ENCODE data around the gene LSMEM2. TPM values are rescaled to one million over a fixed set of nuclear protein-coding genes. Genes with fewer than 3 reads are reported as not detected.
"Not testable (repeated sequence)": the region's sequence is repeated elsewhere in the genome, so short reads cannot be mapped to it uniquely, and the experiment has no call there.

Gene LSMEM2
- polyA plus RNA-seq, 2 of the 4 experiments (the other 2 are of a cell fraction) = 0.09 TPM; not detected in 1

DNA sequence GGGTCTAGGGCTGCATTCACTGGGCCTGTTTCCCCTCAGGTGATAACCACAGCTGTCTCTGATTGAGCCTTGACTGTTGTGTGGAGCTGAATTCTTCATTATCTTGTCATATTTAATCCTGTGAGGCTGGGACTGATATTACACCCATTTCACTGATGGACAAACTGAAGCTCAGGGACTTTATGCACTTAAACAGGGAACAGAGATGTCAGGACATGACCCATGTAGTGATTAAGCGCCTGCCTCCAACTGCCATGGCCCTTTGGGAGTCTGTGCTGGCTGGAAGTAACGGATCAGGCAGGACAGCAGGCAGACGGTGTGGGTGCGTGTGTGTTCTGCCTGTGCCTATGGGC, 35.4 kb upstream of the LSMEM2 start:
- POLR2A ChIA-PET = interaction anchor here (1.2 kb wide), 1 partner anchor 8 kb away, joined by 6 read pairs; the partner anchor contains the start of gene GNAI2
- ATAC-seq (no peak), DNase-seq (ENCODE audit: low read depth in 1 of 2, low spot score in 1 of 2) (no peak), FAIRE-seq (no peak)
- Histone ChIP-seq H3K4me3 (no peak overlapping the region), H3K27ac (peak overlapping the region in 1 of 2 experiments; percentile 40; a peak in 2 of 6 replicates), H3K4me2 (no peak overlapping the region), H3K9me3 (no peaks in the 10 kb centered on the region), H3K4me1 (peaks cover 35% of the 10 kb centered on the region)
- CTCF ChIA-PET = interaction anchor here (0.7 to 4.7 kb wide), 8 partner anchors 11 to 49 kb away, joined by 3 to 27 read pairs (median 3); no protein-coding TSS in a partner anchor
- no peak for TF ChIP-seq EP300 (IDR thresholded peaks at IDR 0.05)
- peak; percentile 43; the same call in 1 of the 2 replicates for TF ChIP-seq KDM1A (IDR thresholded peaks at IDR 0.05; ENCODE audit: low read depth)
- TF ChIP-seq PHF8 (IDR thresholded peaks at IDR 0.05; ENCODE audit: borderline replicate concordance, low read depth) = no peak
- 100% methylated on average over 4 of the region's 4 CpGs for whole genome bisulfite sequencing (ENCODE audit: missing lambda C conversion rate)

DNA sequence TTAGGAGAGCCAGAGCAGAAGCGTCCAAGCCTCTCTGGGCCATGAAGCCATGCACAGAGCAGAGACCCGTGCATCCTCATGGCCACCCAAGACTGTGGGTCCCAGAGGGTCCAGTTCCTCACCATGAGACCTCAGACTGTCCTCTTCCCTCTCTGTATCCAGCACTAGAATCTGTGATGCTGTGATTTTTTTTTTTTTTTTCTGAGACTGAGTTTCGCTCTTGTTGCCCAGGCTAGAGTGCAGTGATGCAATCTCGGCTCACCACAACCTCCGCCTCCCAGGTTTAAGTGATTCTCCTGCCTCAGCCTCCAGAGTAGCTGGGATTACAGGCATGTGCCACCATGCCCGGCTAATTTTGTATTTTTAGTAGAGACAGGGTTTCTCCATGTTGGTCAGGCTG, 34.1 kb upstream of the LSMEM2 start:
- ChIA-PET POLR2A (interaction anchor here (0.7 to 1.2 kb wide), 2 partner anchors 9 to 12 kb away, joined by 3 to 6 read pairs; partner anchors contain the start of gene GNAI2), CTCF (interaction anchor here (0.8 to 1.2 kb wide), 5 partner anchors 12 to 51 kb away, joined by 3 to 4 read pairs (median 3); no protein-coding TSS in a partner anchor)
- 93% methylated on average over 6 of the region's 6 CpGs for WGBS (ENCODE audit: missing lambda C conversion rate)
- not testable (repeated sequence) for DNase-seq (ENCODE audit: low read depth in 1 of 2, low spot score in 1 of 2); H3K4me2 ChIP-seq; H3K9me3 ChIP-seq; FAIRE-seq; H3K4me3 ChIP-seq; ATAC-seq
- Histone ChIP-seq H3K4me1 (peaks cover 35% of the 10 kb centered on the region), H3K27ac (peak overlapping the region in 1 of 2 experiments; percentile 32; a peak in 2 of 6 replicates)

DNA sequence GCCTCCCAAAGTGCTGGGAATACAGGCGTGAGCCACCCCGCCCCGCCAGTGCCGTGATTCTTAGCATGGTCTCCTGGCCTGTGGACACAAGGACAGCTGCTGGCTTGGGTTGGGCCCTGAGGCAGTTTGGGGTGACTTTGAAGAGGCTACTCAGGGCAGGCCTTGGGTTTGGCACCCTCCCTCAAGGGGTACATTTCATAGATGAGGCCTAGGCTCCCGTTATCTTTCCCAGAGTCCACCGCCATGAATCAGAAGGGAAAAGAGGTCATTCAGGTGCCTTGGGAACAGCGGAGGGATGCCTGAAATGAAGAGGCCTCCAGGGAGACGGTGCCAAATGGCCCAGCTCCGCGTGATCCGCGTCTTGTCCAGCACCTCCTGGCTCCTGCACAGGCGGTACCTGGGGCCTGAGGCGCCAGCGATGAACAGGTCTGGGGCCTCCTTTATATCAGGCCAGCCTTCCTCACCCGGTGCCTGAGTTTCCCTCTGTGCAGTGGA, 33.6 kb upstream of the LSMEM2 start:
- H3K4me1 ChIP-seq = peaks cover 35% of the 10 kb centered on the region
- WGBS (ENCODE audit: missing lambda C conversion rate) = 93% methylated on average over 13 of the region's 16 CpGs
- peak; percentile 1 to 10; a peak in 3 of 6 replicates for ATAC-seq
- H3K4me3 ChIP-seq = peak overlapping the region; percentile 41; the same call in 2 of the 3 replicates
- ChIA-PET CTCF (interaction anchor here (0.8 to 1.9 kb wide), 6 partner anchors 12 to 56 kb away, joined by 3 to 4 read pairs (median 3); no protein-coding TSS in a partner anchor), POLR2A (interaction anchor here (0.7 kb wide), 1 partner anchor 11 kb away, joined by 3 read pairs; no protein-coding TSS in a partner anchor)
- peak overlapping the region; percentile 83 for H3K4me2 ChIP-seq
- TF ChIP-seq HES2 (IDR thresholded peaks at IDR 0.05) (no peak), ELK1 (IDR thresholded peaks at IDR 0.05; ENCODE audit: low read depth, low read length) (no peak), TFCP2L1 (CRISPR knock-in tag; IDR thresholded peaks at IDR 0.05) (no peak), CBX2 (IDR thresholded peaks at IDR 0.05; ENCODE audit: borderline replicate concordance, low read depth) (no peak), JUNB (IDR thresholded peaks at IDR 0.05) (no peak), NFE2L2 (conservative IDR thresholded peaks at IDR 0.05; ENCODE audit: low read length) (no peak), MAFK (IDR thresholded peaks at IDR 0.05; ENCODE audit: partially characterized antibody) (no peak), RFX5 (IDR thresholded peaks at IDR 0.05) (no peak), CEBPB (IDR thresholded peaks at IDR 0.05) (no peak), ZC3H11A (IDR thresholded peaks at IDR 0.05) (no peak), ZSCAN20 (CRISPR knock-in tag; IDR thresholded peaks at IDR 0.05) (no peak), HOXB5 (CRISPR knock-in tag; IDR thresholded peaks at IDR 0.05) (no peak), CBX8 (IDR thresholded peaks at IDR 0.05) (no peak)
- TF ChIP-seq, protein P1, sequence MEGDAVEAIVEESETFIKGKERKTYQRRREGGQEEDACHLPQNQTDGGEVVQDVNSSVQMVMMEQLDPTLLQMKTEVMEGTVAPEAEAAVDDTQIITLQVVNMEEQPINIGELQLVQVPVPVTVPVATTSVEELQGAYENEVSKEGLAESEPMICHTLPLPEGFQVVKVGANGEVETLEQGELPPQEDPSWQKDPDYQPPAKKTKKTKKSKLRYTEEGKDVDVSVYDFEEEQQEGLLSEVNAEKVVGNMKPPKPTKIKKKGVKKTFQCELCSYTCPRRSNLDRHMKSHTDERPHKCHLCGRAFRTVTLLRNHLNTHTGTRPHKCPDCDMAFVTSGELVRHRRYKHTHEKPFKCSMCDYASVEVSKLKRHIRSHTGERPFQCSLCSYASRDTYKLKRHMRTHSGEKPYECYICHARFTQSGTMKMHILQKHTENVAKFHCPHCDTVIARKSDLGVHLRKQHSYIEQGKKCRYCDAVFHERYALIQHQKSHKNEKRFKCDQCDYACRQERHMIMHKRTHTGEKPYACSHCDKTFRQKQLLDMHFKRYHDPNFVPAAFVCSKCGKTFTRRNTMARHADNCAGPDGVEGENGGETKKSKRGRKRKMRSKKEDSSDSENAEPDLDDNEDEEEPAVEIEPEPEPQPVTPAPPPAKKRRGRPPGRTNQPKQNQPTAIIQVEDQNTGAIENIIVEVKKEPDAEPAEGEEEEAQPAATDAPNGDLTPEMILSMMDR (IDR thresholded peaks at IDR 0.05) = no peak
- no peak for FAIRE-seq
- peak overlapping the region; percentile 89 to 95 for H3K27ac ChIP-seq
- no peaks in the 10 kb centered on the region for H3K9me3 ChIP-seq
- no peak for DNase-seq (ENCODE audit: low read depth in 1 of 2, low spot score in 1 of 2)

Measured in A549 (cell line).